ENCODE measurements around the gene MACROH2A1.
"Not testable (repeated sequence)": the region's sequence is repeated elsewhere in the genome, so short reads cannot be mapped to it uniquely, and the experiment has no call there.

The MACROH2A1 gene

GRCh38 chr5:135376961-135377624 is 21.9 kb downstream of the MACROH2A1 start:
- peak; percentile 52 for DNase-seq

DNA sequence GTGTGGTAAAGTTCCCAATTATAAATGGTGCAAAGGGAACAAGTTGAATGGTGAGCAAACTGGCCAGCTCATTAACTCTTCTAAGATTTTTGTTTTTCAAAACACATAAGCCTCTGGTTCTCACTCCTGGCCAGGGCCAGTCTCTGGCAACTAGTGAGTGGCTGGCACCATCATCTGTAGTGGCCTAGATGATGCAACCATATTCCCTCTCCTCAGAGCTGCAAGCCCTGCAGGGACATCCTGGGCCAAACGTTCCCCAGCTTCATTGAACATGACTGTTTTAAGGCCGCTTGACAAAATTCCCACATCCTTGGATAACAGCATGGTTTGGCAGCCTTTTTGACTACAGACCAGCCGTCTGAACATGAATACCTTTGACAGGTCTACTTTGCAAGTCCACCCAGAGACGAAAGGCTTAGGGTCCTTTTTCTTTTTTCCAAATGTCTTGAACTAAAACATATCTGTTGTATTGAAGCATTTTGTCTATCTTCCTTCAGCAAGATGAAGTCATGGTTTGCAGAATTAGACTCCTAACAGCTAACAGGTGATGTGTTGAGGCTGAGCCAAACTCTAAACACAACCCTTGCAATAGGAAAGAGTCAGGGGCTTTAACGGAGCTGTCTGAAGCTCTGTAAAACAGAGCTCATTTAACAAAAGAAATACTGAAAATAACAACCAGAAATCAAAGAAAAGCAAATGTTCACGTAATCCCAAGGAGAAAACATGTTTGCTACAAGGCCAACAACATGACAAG is 23.8 kb downstream of the MACROH2A1 start:
- DNase-seq, result no peak

GRCh38 chr5:135373736-135374515 is 25.1 kb downstream of the MACROH2A1 start:
- no peak for DNase-seq

DNA sequence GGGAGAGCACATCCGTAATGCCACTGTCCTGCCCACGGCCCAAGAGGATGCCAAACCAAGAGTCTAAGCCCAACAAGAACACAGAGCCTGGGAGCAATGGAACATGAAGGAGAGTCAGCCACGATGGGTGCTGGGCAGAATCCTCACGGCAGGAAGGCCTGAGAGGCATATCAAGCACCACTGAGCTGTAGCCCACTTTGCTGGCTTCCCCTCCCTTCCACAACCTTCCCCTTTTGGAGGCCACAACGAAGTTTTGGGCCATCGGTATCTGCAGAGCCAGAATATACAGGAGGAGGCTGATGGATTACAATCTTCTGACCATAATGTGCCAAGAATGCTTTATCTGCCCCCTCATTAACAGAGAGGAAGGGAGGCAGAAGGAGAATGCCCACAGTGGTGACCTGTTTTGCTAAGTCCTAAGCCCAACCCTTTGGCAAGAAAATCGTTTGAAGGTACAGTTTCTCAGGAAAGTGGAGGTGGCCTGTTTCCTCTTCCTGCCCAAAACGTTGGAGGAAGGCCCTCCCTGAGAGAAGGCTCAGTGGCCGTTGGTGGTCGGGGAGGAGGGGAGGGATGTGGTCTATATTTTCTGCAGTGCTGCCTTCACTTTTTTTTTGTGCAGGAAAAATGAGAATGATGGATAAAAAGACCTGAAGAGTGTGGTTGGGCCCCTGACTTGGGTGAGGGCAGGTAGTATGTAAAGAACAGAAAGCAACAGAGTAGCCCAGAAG is 26.2 kb downstream of the MACROH2A1 start:
- no peak for DNase-seq

GRCh38 chr5:135371622-135372232 is 27.3 kb downstream of the MACROH2A1 start:
- no peak for DNase-seq

- DNase-seq, result no peak
Observed at GRCh38 chr5:135369952-135370351, 29.1 kb downstream of the MACROH2A1 start.

DNA sequence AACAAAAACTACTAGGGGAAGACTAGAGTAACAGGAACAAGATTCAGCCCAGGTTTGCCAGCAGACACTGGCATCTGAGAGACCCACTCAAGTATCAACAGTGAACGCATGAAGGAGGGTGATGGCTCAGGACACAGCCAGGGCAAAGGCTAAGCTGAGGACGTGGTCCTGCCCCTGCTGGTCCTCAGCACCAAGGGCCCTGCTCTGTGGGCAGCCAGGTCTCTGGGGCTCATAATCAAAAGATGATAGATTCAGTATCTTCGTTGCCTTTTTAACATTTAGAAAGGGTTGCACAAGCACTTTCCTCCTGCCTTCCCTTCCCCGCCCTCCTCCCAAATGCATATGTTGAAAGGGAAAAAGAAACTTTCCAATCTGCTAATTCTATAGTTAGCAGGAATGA is 31.5 kb downstream of the MACROH2A1 start:
- DNase-seq, result no peak

DNA sequence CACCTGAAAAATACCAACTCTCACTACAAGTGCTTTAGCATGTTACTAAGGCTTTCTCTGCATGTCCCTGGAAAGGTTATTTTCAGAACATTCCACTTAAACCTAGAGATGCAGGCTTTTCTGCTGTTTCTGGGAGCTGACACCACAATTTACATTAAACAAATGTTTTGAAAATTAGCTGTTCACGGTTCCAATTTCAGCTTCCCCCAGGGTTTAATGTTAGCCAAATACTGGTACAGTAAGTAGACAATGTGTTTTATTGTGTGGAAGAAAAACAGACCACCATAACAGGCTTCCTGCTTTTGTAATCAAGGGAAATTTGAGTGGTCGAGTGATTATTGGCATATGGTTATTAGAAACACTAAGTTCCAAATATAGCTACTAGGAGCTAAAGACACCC is 32.0 kb downstream of the MACROH2A1 start:
- no peak for DNase-seq

- DNase-seq, result no peak
Observed at GRCh38 chr5:135365281-135365680, 33.8 kb downstream of the MACROH2A1 start.

- no peak for DNase-seq
Observed at GRCh38 chr5:135364421-135365262, 34.4 kb downstream of the MACROH2A1 start.

DNA sequence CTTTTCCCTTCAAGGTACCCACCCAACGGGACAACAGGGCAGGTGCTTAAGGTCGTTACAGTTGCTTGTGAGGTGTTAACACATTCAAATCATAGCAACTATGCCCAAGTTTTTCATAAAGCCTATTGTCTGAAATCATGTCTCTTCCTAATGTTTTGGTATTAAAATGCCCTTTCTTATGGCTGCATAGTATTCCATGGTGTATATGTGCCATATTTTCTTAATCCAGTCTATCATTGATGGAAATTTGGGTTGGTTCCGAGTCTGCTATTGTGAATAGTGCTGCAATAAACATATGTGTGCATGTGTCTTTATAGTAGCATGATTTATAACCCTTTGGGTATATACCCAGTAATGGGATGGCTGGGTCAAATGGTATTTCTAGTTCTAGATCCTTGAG is 35.7 kb downstream of the MACROH2A1 start:
- DNase-seq, result not testable (repeated sequence)

- DNase-seq, result no peak
Observed at GRCh38 chr5:135362102-135362501, 36.9 kb downstream of the MACROH2A1 start.

DNA sequence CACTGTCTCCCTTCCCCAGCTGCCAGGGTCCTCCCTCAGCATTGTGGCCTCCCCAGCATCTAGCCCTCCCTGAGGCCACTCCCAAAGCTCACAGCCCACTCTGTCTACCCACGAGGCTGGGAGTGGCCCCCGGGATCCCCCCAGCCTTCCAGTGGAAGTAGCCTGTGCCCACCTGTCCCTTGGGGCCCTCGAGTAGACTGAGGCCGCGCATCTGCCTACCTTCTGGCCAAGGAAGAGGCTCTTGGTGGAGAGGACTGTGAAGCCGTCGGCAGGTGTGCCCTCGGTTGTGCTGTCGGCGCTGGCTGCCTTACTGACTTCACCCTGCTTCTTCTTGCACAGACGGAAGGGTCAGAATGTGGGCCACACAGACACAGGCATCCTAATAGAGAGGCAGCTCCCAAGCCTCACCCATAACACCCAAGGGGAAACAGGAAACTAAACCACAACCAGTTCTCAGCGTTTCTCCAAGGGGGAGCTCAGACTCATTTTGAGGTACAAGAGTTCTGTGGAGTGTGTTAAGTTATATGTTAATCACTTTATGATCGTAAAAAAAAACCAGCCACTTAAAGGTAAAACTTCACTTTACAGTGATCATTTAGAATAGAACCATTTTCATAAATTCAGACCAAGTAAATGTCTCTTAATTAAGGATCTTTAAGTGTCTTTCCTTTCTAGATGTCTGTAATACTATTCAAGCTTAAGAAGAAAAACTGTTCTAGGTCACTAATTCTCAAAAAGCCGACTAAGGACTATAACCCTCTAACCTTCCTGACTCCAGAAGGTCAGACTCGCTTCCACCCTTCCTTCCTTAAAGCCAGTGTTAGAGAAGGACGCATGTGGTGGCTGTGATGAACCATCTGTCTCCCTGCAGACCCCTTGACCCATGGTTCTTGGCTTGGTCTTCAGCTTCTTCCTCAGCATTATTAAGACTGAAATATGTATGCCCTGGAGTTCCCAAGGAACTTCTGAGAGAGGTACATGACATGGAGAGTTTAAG is 38.5 kb downstream of the MACROH2A1 start:
- DNase-seq, result no peak

DNA sequence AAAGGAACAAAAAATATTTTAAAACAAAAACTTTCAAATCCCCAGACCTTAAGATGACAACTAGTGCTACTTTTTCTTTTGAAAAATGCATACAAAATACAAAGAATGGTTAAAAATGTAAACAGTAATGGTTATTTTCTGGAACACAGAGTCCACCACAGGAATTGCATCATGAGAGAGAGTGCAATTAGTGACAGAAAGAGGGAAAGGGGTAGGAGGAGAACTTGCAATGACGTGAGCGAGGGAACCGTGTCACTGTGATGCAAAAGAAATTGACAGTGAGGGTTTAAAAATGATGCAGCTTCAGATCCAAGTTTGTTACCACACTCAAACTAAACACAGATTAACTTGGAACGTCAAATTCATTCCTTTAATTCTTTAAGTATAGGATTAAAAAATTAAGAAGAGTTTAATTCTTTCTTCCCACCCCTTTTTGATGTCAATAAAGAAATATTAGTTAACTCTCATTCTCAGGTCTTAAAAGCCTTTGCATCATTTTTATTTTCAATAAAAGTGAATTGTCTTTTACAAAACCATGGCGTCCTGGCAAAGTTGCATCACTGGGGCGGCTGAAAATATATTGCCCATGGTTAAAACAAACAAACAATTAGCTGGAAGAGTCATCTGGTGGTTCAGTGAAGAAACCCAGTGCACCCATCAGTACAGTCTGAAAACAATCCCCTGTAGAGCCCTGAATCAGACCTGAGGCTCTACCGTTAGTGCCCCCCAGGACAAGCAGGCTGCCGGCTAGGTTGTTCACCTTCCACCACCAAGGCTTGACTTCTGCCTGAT is 39.5 kb downstream of the MACROH2A1 start:
- no peak for DNase-seq

- DNase-seq, result no peak
Observed at GRCh38 chr5:135357685-135358084, 41.3 kb downstream of the MACROH2A1 start.

GRCh38 chr5:135356522-135357318 is 42.3 kb downstream of the MACROH2A1 start:
- DNase-seq, result no peak

DNA sequence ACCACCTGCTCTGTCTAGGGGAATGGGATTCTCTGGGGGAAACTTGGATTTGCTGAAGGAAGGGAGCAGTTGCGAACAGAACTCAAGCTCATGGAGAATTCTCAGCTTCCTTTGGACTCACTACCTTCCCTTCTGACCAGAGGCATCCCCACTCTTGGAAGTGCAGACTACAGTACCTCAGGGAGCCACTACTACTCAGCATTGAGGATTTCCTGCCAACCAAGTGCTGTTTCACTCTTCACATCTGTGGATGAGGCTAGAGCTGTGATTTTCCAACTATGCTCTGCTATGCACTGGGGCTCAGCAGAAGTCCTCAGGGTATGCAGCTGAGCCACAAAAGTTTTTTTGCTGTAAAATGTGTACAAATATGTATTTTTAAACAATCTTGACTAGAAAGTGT is 43.9 kb downstream of the MACROH2A1 start:
- no peak for DNase-seq

DNA sequence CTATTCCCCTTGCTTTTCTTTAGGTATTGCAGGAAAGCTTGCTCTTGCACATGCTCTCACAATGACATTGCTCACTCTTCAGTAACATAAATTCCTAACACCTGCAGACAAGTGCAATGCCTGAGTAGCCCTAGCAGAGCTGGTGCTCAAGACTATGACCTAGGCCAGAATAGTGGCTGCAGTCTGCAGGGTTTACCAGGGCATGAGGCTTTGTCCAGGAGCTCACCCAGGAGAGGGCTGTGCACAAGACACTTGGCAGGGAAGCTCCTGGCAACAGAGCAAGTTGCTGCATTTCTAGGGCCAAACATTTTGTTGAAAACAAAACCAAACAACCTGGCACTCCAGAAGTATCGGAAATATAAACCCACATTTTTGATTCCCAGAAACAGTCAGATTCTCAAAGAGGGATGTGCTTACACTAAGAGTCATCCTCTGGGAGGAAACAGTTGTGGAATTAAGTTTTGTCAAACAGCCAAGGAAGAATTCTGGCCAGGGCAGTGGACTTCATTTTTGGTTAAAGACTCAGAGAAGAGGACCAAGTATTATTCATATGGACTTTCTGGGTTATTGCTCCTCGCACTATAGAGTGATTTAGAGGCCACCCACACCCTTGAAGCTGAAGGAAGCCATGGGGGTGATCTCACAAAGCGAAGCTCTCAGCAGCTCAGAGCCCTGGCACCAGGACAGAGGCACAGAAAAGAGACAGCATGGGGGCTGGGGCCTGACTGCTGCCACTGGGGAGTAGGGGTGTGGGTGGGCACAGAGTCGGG is 44.9 kb downstream of the MACROH2A1 start:
- no peak for DNase-seq

All from islet precursor cell (in vitro differentiated cells).